ENCODE measurements around the gene SEC11C. TPM values are rescaled to one million over a fixed set of nuclear protein-coding genes. Genes with fewer than 3 reads are reported as not detected.
"Not testable (repeated sequence)": the region's sequence is repeated elsewhere in the genome, so short reads cannot be mapped to it uniquely, and the experiment has no call there.

The SEC11C gene
- total RNA-seq, 2 donors from 2014 or later: 59.8 to 60.4 TPM

GRCh38 chr18:59142800-59143416 is 3.2 kb downstream of the SEC11C start:
- DNase-seq; ATAC-seq; intact Hi-C loops (cut with DNase I, micrococcal nuclease): not testable (repeated sequence)

- intact Hi-C loops (cut with DNase I, micrococcal nuclease): no loop called here
- DNase-seq: no peak
- no peak for ATAC-seq
These were observed 3.8 kb downstream of the SEC11C start for GRCh38 chr18:59143441-59143840.

- DNase-seq (no peak), ATAC-seq (no peak)
- intact Hi-C loops (cut with DNase I, micrococcal nuclease): no loop called here
These were observed 4.8 kb downstream of the SEC11C start for GRCh38 chr18:59144483-59144882.

- DNase-seq: no peak
- no peak for ATAC-seq
- intact Hi-C loops (cut with DNase I, micrococcal nuclease): no loop called here
These were observed 5.4 kb downstream of the SEC11C start for GRCh38 chr18:59145055-59145454.

- DNase-seq (peak in 1 of 2 donors; percentile 10), ATAC-seq (peak; percentile 81)
- intact Hi-C loops (cut with DNase I, micrococcal nuclease): no loop called here
These were observed 8.5 kb downstream of the SEC11C start for GRCh38 chr18:59148192-59148591.

GRCh38 chr18:59149007-59149406 is 9.3 kb downstream of the SEC11C start:
- intact Hi-C loops (cut with DNase I, micrococcal nuclease): no loop called here
- no peak for DNase-seq
- no peak for ATAC-seq

GRCh38 chr18:59149416-59149815 is 9.7 kb downstream of the SEC11C start:
- intact Hi-C loops (cut with DNase I, micrococcal nuclease): no loop called here
- ATAC-seq: no peak
- no peak for DNase-seq

- intact Hi-C loops (cut with DNase I, micrococcal nuclease): no loop called here
- ATAC-seq: no peak
- DNase-seq: no peak
These were observed 10.6 kb downstream of the SEC11C start for GRCh38 chr18:59150236-59150635.

GRCh38 chr18:59155153-59155552 is 15.5 kb downstream of the SEC11C start:
- ATAC-seq (no peak), DNase-seq (no peak)
- intact Hi-C loops (cut with DNase I, micrococcal nuclease): no loop called here

GRCh38 chr18:59156316-59156715 is 16.6 kb downstream of the SEC11C start:
- DNase-seq (no peak), ATAC-seq (no peak)
- intact Hi-C loops (cut with DNase I, micrococcal nuclease): no loop called here

- DNase-seq: no peak
- no peak for ATAC-seq
- intact Hi-C loops (cut with DNase I, micrococcal nuclease): no loop called here
These were observed 19.6 kb downstream of the SEC11C start for GRCh38 chr18:59159265-59159664.

- DNase-seq (no peak), ATAC-seq (no peak)
- intact Hi-C loops (cut with DNase I, micrococcal nuclease): no loop called here
These were observed 20.3 kb downstream of the SEC11C start for GRCh38 chr18:59159986-59160385.

- ATAC-seq (no peak), DNase-seq (no peak)
- intact Hi-C loops (cut with DNase I, micrococcal nuclease): no loop called here
These were observed 33.1 kb downstream of the SEC11C start for GRCh38 chr18:59172664-59173249.

- ATAC-seq (no peak), DNase-seq (no peak)
- intact Hi-C loops (cut with DNase I, micrococcal nuclease): no loop called here
These were observed 37.8 kb downstream of the SEC11C start for GRCh38 chr18:59177485-59177884.

- intact Hi-C loops (cut with DNase I, micrococcal nuclease): no loop called here
- ATAC-seq: no peak
- no peak for DNase-seq
These were observed 40.6 kb downstream of the SEC11C start for GRCh38 chr18:59180150-59180845.

GRCh38 chr18:59182673-59183072 is 43.0 kb downstream of the SEC11C start:
- intact Hi-C loops (cut with DNase I, micrococcal nuclease): no loop called here
- DNase-seq (no peak), ATAC-seq (no peak)

GRCh38 chr18:59189008-59189407 is 49.3 kb downstream of the SEC11C start:
- intact Hi-C loops (cut with DNase I, micrococcal nuclease): no loop called here
- DNase-seq (no peak), ATAC-seq (no peak)

GRCh38 chr18:59189746-59190145 is 50.1 kb downstream of the SEC11C start:
- ATAC-seq (no peak), DNase-seq (no peak)
- intact Hi-C loops (cut with DNase I, micrococcal nuclease): no loop called here

- intact Hi-C loops (cut with DNase I, micrococcal nuclease): no loop called here
- DNase-seq: no peak
- no peak for ATAC-seq
These were observed 56.6 kb downstream of the SEC11C start for GRCh38 chr18:59196161-59196725.

- no peak for ATAC-seq
- DNase-seq: no peak
- intact Hi-C loops (cut with DNase I, micrococcal nuclease): no loop called here
These were observed 58.0 kb downstream of the SEC11C start for GRCh38 chr18:59197636-59198035.
